HG03103 (cell line): ENCODE data around the gene TMEM91.
"Not testable (repeated sequence)": the region's sequence is repeated elsewhere in the genome, so short reads cannot be mapped to it uniquely, and the experiment has no call there.

Source experiments
- ATAC-seq: cut with Tn5 transposase; IDR thresholded peaks from one replicate; pipeline ENCODE4 v1.9.1; 2021; ENCODE audit warnings: low read depth; ENCODE audit not compliant: unreplicated experiment

The TMEM91 gene

GRCh38 chr19:41352609-41353465 is 23.5 kb upstream of the TMEM91 start:
- no peak for ATAC-seq

GRCh38 chr19:41353466-41354342 is 22.6 kb upstream of the TMEM91 start, which contains the start of gene TGFB1:
TSS of gene TGFB1 (minus strand) at chr19:41353922. CDS start at chr19:41353044, 878 bp downstream.
- peak; percentile 31 for ATAC-seq

- no peak for ATAC-seq
Measured at GRCh38 chr19:41354343-41354953, 21.9 kb upstream of the TMEM91 start.

- ATAC-seq, result no peak
Measured at GRCh38 chr19:41355035-41355434, 21.3 kb upstream of the TMEM91 start.

GRCh38 chr19:41355802-41356201 is 20.5 kb upstream of the TMEM91 start:
- ATAC-seq, result no peak

GRCh38 chr19:41356984-41357739 is 19.2 kb upstream of the TMEM91 start:
- no peak for ATAC-seq

GRCh38 chr19:41357746-41358145 is 18.6 kb upstream of the TMEM91 start:
- ATAC-seq, result no peak

GRCh38 chr19:41359741-41360140 is 16.6 kb upstream of the TMEM91 start:
- ATAC-seq, result no peak

GRCh38 chr19:41362143-41362847 is 14.0 kb upstream of the TMEM91 start:
- no peak for ATAC-seq

GRCh38 chr19:41363371-41363752 is 13.0 kb upstream of the TMEM91 start:
- no peak for ATAC-seq

GRCh38 chr19:41363753-41364523 is 12.4 kb upstream of the TMEM91 start, which contains the start of gene B9D2:
TSS of gene B9D2 (minus strand) at chr19:41364149. CDS start at chr19:41363519, 630 bp downstream.
- ATAC-seq, result peak; percentile 76

GRCh38 chr19:41364524-41365391 is 11.6 kb upstream of the TMEM91 start:
- no peak for ATAC-seq

- no peak for ATAC-seq
Measured at GRCh38 chr19:41366089-41366488, 10.2 kb upstream of the TMEM91 start.

- ATAC-seq, result no peak
Measured at GRCh38 chr19:41367848-41368301, 8.5 kb upstream of the TMEM91 start.

- ATAC-seq, result no peak
Measured at GRCh38 chr19:41369769-41370168, 6.6 kb upstream of the TMEM91 start.

GRCh38 chr19:41371119-41371518 is 5.2 kb upstream of the TMEM91 start:
- ATAC-seq, result not testable (repeated sequence)

GRCh38 chr19:41371541-41371940 is 4.8 kb upstream of the TMEM91 start:
- no peak for ATAC-seq

GRCh38 chr19:41372501-41372900 is 3.8 kb upstream of the TMEM91 start:
- ATAC-seq, result no peak
